Subcutaneous adipose tissue (tissue), 4 donors: ENCODE results near the gene RPS6KA4. TPM values are rescaled to one million over a fixed set of nuclear protein-coding genes. Genes with fewer than 3 reads are reported as not detected.

Experiments
- CTCF ChIP-seq: fragments of 450-650 bp; IDR thresholded peaks from one replicate; pipeline ENCODE4 v1.5.1; 2016; ENCODE audit warnings: low read depth, mild to moderate bottlenecking, control low read depth, antibody characterized with exemption, moderate library complexity
- total RNA-seq, 4 donors: library from RNA; depleted of rRNA; stranded (reverse); fragments of >200 nt; gene quantifications; one replicate each; pipeline ENCODE4 v1.1.0, GENCODE V29; 2016

Gene RPS6KA4
- total RNA-seq, 4 donors from 2014 or later, result 7.2 to 27.5 (median 16.3) TPM

DNA sequence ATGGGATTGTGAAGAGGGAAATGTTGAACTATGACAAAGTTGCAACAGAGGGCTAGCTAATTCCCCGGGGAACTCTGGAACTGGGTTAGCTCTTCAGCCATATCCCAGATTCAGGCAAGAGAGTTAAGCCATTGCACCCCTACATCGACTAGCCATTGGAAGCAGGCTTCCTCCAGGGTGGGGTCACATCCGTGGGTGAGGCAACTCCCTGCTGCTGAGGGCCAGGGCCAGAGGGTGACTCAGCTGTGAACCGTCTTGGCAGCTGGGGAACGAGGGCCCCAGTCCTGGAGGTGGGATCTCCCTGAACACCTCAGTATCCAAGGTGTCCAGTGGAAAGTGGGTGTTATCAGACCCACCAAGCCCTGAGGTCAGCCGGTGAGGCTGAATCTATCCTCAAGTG is 41.1 kb downstream of the RPS6KA4 start:
- TF ChIP-seq CTCF, result no peak

GRCh38 chr11:64400667-64401066 is 41.7 kb downstream of the RPS6KA4 start:
- no peak for TF ChIP-seq CTCF

- TF ChIP-seq CTCF, result no peak
Measured at GRCh38 chr11:64401775-64402174, 42.8 kb downstream of the RPS6KA4 start.

- no peak for TF ChIP-seq CTCF
Measured at GRCh38 chr11:64403106-64403505, 44.1 kb downstream of the RPS6KA4 start.

GRCh38 chr11:64406221-64406946 is 47.4 kb downstream of the RPS6KA4 start:
- no peak for TF ChIP-seq CTCF

- TF ChIP-seq CTCF, result no peak
Measured at GRCh38 chr11:64407221-64407620, 48.3 kb downstream of the RPS6KA4 start.

GRCh38 chr11:64407630-64408029 is 48.7 kb downstream of the RPS6KA4 start:
- TF ChIP-seq CTCF, result no peak
